Natural killer cell (primary cell): ENCODE results near the gene PNP. TPM values are rescaled to one million over a fixed set of nuclear protein-coding genes. Genes with fewer than 3 reads are reported as not detected.

Experiments
- ATAC-seq, 3 donors: fragments of 150-1000 bp in 2 of 3; fragments of 200-7000 bp in 1 of 3; cut with Tn5 transposase; 1 replicate in 1 of 3; 2 replicates in 2 of 3; pipeline ENCODE4 v1.10.0; 2021; ENCODE audit warnings: mild to moderate bottlenecking in 2 of 3, moderate library complexity in 2 of 3
- DNase-seq, 2 donors: peaks; one replicate each; pipeline versions ENCODE4 v3.0.0 to v3.0.0-alpha.2; 2013 to 2021; ENCODE audit warnings: mixed read lengths in 1 of 2
- H3K27ac ChIP-seq: one replicate; pipeline ENCODE4 v1.5.1; 2013; ENCODE audit warnings: mild to moderate bottlenecking, low read length
- H3K27me3 ChIP-seq: one replicate; pipeline ENCODE4 v1.6.1; 2013; ENCODE audit warnings: low read length; ENCODE audit not compliant: control insufficient read depth, insufficient read depth
- H3K36me3 ChIP-seq: one replicate; pipeline ENCODE4 v1.6.1; 2013; ENCODE audit warnings: low read length; ENCODE audit not compliant: control insufficient read depth, insufficient read depth
- H3K4me1 ChIP-seq: one replicate; pipeline ENCODE4 v1.6.1; 2013; ENCODE audit warnings: low read length; ENCODE audit not compliant: control insufficient read depth, insufficient read depth
- H3K4me3 ChIP-seq: one replicate; pipeline ENCODE4 v1.5.1; 2013; ENCODE audit warnings: low read length
- H3K9me3 ChIP-seq: one replicate; pipeline ENCODE4 v1.6.1; 2013; ENCODE audit warnings: low read length; ENCODE audit not compliant: control insufficient read depth, insufficient read depth
- H3K27ac Mint-ChIP-seq, 2 donors: one replicate each; pipeline ENCODE4 v1.8.0; 2022; ENCODE audit warnings: mild to moderate bottlenecking in 2 of 2, mixed read lengths in 2 of 2, moderate library complexity in 1 of 2
- H3K27me3 Mint-ChIP-seq, 2 donors: one replicate each; pipeline ENCODE4 v1.8.0; 2022; ENCODE audit warnings: low read depth in 2 of 2, mixed read lengths in 2 of 2
- H3K36me3 Mint-ChIP-seq: one replicate; pipeline ENCODE4 v1.8.0; 2022; ENCODE audit warnings: mixed read lengths
- H3K4me1 Mint-ChIP-seq, 2 donors: one replicate each; pipeline ENCODE4 v1.8.0; 2022; ENCODE audit warnings: mixed read lengths in 2 of 2
- H3K4me3 Mint-ChIP-seq: one replicate; pipeline ENCODE4 v1.8.0; 2022; ENCODE audit warnings: mild to moderate bottlenecking, moderate library complexity, mixed read lengths
- H3K9me3 Mint-ChIP-seq, 2 donors: one replicate each; pipeline ENCODE4 v1.8.0; 2022; ENCODE audit warnings: mixed read lengths in 2 of 2
- CTCF ChIP-seq: fragments of 200-600 bp; IDR thresholded peaks from one replicate; pipeline ENCODE4 v1.8.0; 2022; ENCODE audit warnings: antibody characterized with exemption
- WGBS: methylation state at CpG from one replicate; pipeline ENCODE4 v1.1.7; 2013; ENCODE audit warnings: missing lambda C conversion rate; ENCODE audit not compliant: insufficient coverage; 5-methylcytosine and 5-hydroxymethylcytosine counted together
- intact Hi-C: fragments of 100-400 bp; cut with micrococcal nuclease; formaldehyde crosslinking; loops from one replicate; pipeline ENCODE4 v1.14.2; 2022
- total RNA-seq, 4 donors: library from RNA; stranded (reverse); fragments of 120-200 nt in 1 of 4; gene quantifications; one replicate each; pipeline versions ENCODE4 v1.2.3 to v1.2.4, GENCODE V29; 2013 to 2022

The PNP gene
- total RNA-seq, 3 donors from 2014 or later (not counting 1 experiment from before 2014, with no cell fraction given): 49.5 to 76.8 (median 51.8) TPM

GRCh38 chr14:20485900-20486299 lies 16.7 kb downstream of the PNP start:
- Mint-ChIP-seq H3K4me1 (peaks cover 32 to 34% of the 10 kb centered on the region in 2 donors), H3K9me3 (no peaks in the 10 kb centered on the region), H3K4me3 (no peak overlapping the region), H3K36me3 (no peaks in the 10 kb centered on the region), H3K27me3 (no peaks in the 10 kb centered on the region), H3K27ac (no peak overlapping the region)
- H3K4me3 ChIP-seq: no peak overlapping the region
- no peaks in the 10 kb centered on the region for H3K9me3 ChIP-seq
- intact Hi-C loops: no loop called here
- no peak overlapping the region for H3K27ac ChIP-seq
- H3K4me1 ChIP-seq: peaks cover 27% of the 10 kb centered on the region
- no peak for ATAC-seq
- 81% methylated on average over 7 of the region's 7 CpGs for WGBS
- no peak for TF ChIP-seq CTCF
- H3K27me3 ChIP-seq: no peaks in the 10 kb centered on the region
- no peak for DNase-seq
- no peaks in the 10 kb centered on the region for H3K36me3 ChIP-seq

GRCh38 chr14:20486684-20487395 lies 17.6 kb downstream of the PNP start:
- Histone ChIP-seq H3K27ac (no peak overlapping the region), H3K4me3 (no peak overlapping the region), H3K9me3 (no peaks in the 10 kb centered on the region), H3K4me1 (peaks cover 27% of the 10 kb centered on the region), H3K27me3 (no peaks in the 10 kb centered on the region), H3K36me3 (no peaks in the 10 kb centered on the region)
- Mint-ChIP-seq H3K27me3 (no peaks in the 10 kb centered on the region), H3K4me1 (peaks cover 38 to 40% of the 10 kb centered on the region in 2 donors), H3K36me3 (no peaks in the 10 kb centered on the region), H3K9me3 (no peaks in the 10 kb centered on the region), H3K27ac (peak overlapping the region; percentile 62 to 76), H3K4me3 (peak overlapping the region; percentile 19)
- WGBS: 29% methylated on average over 8 of the region's 8 CpGs
- ATAC-seq: peak in 1 of 3 donors; percentile 38
- no peak for TF ChIP-seq CTCF
- peak in 1 of 2 donors; percentile 40 for DNase-seq
- intact Hi-C loops: no loop called here

- no peak overlapping the region for H3K4me3 ChIP-seq
- intact Hi-C loops: no loop called here
- Mint-ChIP-seq H3K27me3 (no peaks in the 10 kb centered on the region), H3K36me3 (no peaks in the 10 kb centered on the region), H3K4me3 (peak overlapping the region; percentile 19), H3K4me1 (peaks cover 38 to 40% of the 10 kb centered on the region in 2 donors), H3K27ac (peak overlapping the region; percentile 62 to 76), H3K9me3 (no peaks in the 10 kb centered on the region)
- TF ChIP-seq CTCF: no peak
- H3K9me3 ChIP-seq: no peaks in the 10 kb centered on the region
- no peak overlapping the region for H3K27ac ChIP-seq
- DNase-seq: no peak
- peaks cover 27% of the 10 kb centered on the region for H3K4me1 ChIP-seq
- no peaks in the 10 kb centered on the region for H3K36me3 ChIP-seq
- no peaks in the 10 kb centered on the region for H3K27me3 ChIP-seq
- ATAC-seq: no peak
Observed at GRCh38 chr14:20487396-20487725, 18.2 kb downstream of the PNP start.
